Measurements from ENCODE around the gene SPAST. TPM values are rescaled to one million over a fixed set of nuclear protein-coding genes. Genes with fewer than 3 reads are reported as not detected.

SPAST gene
- total and polyA plus RNA-seq, 2 of the 13 experiments (the other 11 are each of a cell fraction or from before 2014, with no cell fraction given): 11.5 to 40.4 TPM

DNA sequence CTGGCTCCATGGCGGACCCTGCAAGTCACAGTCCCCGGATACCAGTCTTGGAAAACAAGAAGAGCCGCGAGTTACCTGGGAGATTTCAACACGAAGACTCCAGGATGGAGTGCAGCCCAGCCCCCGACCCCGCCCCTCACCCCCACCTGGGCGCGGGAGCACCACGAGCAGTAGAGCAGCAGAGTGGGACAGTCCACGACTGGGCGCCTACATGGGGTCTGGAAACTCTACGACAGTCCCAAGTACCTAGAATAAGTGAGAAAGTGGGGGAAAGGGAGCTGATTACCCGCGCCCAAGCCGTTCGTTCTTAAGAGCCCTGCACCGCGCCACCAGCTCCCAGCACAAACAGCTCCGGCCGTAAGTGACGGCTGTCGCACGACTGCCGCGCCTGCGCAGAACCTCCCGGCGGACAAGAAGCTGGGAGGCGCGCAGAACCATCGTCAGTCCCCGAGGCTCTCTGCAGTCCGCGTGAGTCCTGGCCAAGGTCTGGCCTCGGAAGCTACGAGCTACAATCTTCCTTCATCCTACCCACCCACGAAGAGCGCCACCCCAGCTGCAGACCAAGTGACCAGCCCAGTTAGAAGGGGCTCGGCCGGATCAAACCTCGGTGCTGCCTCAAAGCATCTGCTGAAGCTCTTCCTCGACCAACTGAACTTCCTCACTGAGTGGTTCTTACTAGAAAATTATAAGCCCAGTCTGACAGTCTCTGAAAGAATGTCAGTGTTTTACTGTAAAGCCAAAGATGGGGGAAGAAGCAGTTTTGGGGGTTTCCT is 23.7 kb upstream of the SPAST start, which contains the start of gene DPY30 (continued):
- TF ChIP-seq, protein P1, sequence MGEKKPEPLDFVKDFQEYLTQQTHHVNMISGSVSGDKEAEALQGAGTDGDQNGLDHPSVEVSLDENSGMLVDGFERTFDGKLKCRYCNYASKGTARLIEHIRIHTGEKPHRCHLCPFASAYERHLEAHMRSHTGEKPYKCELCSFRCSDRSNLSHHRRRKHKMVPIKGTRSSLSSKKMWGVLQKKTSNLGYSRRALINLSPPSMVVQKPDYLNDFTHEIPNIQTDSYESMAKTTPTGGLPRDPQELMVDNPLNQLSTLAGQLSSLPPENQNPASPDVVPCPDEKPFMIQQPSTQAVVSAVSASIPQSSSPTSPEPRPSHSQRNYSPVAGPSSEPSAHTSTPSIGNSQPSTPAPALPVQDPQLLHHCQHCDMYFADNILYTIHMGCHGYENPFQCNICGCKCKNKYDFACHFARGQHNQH (CRISPR knock-in tag; IDR thresholded peaks at IDR 0.05): peak; percentile 47; the same call in 1 of the 2 replicates
- TF ChIP-seq ZNF335 (CRISPR knock-in tag; IDR thresholded peaks at IDR 0.05) (peak; percentile 76; the same call in 1 of the 2 replicates), CENPX (CRISPR knock-in tag; IDR thresholded peaks at IDR 0.05) (no peak), ZFP90 (CRISPR knock-in tag; IDR thresholded peaks at IDR 0.05; ENCODE audit: borderline replicate concordance) (peak; percentile 95; the same call in 1 of the 2 replicates), ZNF552 (CRISPR knock-in tag; IDR thresholded peaks at IDR 0.05; ENCODE audit: borderline replicate concordance) (no peak), HNRNPLL (IDR thresholded peaks at IDR 0.05; ENCODE audit: low read depth, low read length, poor library complexity, severe bottlenecking) (peak; percentile 87), ZZZ3 (CRISPR knock-in tag; IDR thresholded peaks at IDR 0.05; ENCODE audit: borderline replicate concordance) (no peak; the same call in 1 of the 2 replicates), CBX1 (IDR thresholded peaks at IDR 0.05; ENCODE audit: low read depth) (peak; percentile 43), SPEN (CRISPR knock-in tag; IDR thresholded peaks at IDR 0.05; ENCODE audit: low read depth) (peak; percentile 85), ZNF672 (CRISPR knock-in tag; IDR thresholded peaks at IDR 0.05) (no peak), FIP1L1 (IDR thresholded peaks at IDR 0.05; ENCODE audit: borderline replicate concordance, insufficient read depth, low read depth, low read length) (0 out of 2 replicates have a peak, but pooled peaks have one; percentile 57), RXRA (CRISPR knock-in tag; IDR thresholded peaks at IDR 0.05) (peak; percentile 87), ZNF7 (CRISPR knock-in tag; IDR thresholded peaks at IDR 0.05) (no peak)
- TF ChIP-seq, protein P2, sequence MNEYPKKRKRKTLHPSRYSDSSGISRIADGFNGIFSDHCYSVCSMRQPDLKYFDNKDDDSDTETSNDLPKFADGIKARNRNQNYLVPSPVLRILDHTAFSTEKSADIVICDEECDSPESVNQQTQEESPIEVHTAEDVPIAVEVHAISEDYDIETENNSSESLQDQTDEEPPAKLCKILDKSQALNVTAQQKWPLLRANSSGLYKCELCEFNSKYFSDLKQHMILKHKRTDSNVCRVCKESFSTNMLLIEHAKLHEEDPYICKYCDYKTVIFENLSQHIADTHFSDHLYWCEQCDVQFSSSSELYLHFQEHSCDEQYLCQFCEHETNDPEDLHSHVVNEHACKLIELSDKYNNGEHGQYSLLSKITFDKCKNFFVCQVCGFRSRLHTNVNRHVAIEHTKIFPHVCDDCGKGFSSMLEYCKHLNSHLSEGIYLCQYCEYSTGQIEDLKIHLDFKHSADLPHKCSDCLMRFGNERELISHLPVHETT (CRISPR knock-in tag; conservative IDR thresholded peaks at IDR 0.05): 0 out of 2 replicates have a peak, but pooled peaks have one; percentile 49
- TF ChIP-seq, protein P3, sequence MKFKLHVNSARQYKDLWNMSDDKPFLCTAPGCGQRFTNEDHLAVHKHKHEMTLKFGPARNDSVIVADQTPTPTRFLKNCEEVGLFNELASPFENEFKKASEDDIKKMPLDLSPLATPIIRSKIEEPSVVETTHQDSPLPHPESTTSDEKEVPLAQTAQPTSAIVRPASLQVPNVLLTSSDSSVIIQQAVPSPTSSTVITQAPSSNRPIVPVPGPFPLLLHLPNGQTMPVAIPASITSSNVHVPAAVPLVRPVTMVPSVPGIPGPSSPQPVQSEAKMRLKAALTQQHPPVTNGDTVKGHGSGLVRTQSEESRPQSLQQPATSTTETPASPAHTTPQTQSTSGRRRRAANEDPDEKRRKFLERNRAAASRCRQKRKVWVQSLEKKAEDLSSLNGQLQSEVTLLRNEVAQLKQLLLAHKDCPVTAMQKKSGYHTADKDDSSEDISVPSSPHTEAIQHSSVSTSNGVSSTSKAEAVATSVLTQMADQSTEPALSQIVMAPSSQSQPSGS (CRISPR knock-in tag; IDR thresholded peaks at IDR 0.05): peak; percentile 75
- TF ChIP-seq, protein P4, sequence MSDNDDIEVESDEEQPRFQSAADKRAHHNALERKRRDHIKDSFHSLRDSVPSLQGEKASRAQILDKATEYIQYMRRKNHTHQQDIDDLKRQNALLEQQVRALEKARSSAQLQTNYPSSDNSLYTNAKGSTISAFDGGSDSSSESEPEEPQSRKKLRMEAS (IDR thresholded peaks at IDR 0.05): peak; percentile 95
- TF ChIP-seq, protein P5, sequence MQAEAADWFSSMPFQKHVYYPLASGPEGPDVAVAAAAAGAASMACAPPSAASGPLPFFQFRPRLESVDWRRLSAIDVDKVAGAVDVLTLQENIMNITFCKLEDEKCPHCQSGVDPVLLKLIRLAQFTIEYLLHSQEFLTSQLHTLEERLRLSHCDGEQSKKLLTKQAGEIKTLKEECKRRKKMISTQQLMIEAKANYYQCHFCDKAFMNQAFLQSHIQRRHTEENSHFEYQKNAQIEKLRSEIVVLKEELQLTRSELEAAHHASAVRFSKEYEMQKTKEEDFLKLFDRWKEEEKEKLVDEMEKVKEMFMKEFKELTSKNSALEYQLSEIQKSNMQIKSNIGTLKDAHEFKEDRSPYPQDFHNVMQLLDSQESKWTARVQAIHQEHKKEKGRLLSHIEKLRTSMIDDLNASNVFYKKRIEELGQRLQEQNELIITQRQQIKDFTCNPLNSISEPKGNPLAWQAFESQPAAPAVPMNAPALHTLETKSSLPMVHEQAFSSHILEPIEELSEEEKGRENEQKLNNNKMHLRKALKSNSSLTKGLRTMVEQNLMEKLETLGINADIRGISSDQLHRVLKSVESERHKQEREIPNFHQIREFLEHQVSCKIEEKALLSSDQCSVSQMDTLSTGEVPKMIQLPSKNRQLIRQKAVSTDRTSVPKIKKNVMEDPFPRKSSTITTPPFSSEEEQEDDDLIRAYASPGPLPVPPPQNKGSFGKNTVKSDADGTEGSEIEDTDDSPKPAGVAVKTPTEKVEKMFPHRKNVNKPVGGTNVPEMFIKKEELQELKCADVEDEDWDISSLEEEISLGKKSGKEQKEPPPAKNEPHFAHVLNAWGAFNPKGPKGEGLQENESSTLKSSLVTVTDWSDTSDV (CRISPR knock-in tag; IDR thresholded peaks at IDR 0.05): no peak
- TF ChIP-seq, protein P6, sequence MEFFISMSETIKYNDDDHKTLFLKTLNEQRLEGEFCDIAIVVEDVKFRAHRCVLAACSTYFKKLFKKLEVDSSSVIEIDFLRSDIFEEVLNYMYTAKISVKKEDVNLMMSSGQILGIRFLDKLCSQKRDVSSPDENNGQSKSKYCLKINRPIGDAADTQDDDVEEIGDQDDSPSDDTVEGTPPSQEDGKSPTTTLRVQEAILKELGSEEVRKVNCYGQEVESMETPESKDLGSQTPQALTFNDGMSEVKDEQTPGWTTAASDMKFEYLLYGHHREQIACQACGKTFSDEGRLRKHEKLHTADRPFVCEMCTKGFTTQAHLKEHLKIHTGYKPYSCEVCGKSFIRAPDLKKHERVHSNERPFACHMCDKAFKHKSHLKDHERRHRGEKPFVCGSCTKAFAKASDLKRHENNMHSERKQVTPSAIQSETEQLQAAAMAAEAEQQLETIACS (CRISPR knock-in tag; IDR thresholded peaks at IDR 0.05): peak; percentile 67
- TF ChIP-seq, protein P7, sequence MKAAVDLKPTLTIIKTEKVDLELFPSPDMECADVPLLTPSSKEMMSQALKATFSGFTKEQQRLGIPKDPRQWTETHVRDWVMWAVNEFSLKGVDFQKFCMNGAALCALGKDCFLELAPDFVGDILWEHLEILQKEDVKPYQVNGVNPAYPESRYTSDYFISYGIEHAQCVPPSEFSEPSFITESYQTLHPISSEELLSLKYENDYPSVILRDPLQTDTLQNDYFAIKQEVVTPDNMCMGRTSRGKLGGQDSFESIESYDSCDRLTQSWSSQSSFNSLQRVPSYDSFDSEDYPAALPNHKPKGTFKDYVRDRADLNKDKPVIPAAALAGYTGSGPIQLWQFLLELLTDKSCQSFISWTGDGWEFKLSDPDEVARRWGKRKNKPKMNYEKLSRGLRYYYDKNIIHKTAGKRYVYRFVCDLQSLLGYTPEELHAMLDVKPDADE (CRISPR knock-in tag; IDR thresholded peaks at IDR 0.05): no peak

Data from HepG2 (cell line).